UCSD-AML1 (cell line): ENCODE results near the gene GAS7.

Experiments
- DNase-seq: peaks from one replicate; lab custom pipeline; 2025; ENCODE audit not compliant: unreplicated experiment; lab: John Stamatoyannopoulos, UW

Gene GAS7

GRCh38 chr17:10053782-10054540 lies 144.4 kb downstream of the GAS7 start:
- DNase-seq: no peak

GRCh38 chr17:10052106-10052813 lies 146.1 kb downstream of the GAS7 start:
- no peak for DNase-seq

- no peak for DNase-seq
Measured at GRCh38 chr17:10051112-10051511, 147.3 kb downstream of the GAS7 start.

- DNase-seq: peak; percentile 61
Measured at GRCh38 chr17:10050597-10051101, 147.8 kb downstream of the GAS7 start.

- DNase-seq: no peak
Measured at GRCh38 chr17:10048629-10049350, 149.6 kb downstream of the GAS7 start.

GRCh38 chr17:10046786-10047785 lies 151.3 kb downstream of the GAS7 start:
- DNase-seq: no peak

- DNase-seq: no peak
Measured at GRCh38 chr17:10045871-10046658, 152.3 kb downstream of the GAS7 start.

- DNase-seq: no peak
Measured at GRCh38 chr17:10042589-10043244, 155.7 kb downstream of the GAS7 start.

GRCh38 chr17:10041916-10042588 lies 156.4 kb downstream of the GAS7 start:
- DNase-seq: no peak

GRCh38 chr17:10041287-10041612 lies 157.2 kb downstream of the GAS7 start:
- DNase-seq: no peak

- DNase-seq: no peak
Measured at GRCh38 chr17:10036511-10037061, 161.8 kb downstream of the GAS7 start.

GRCh38 chr17:10035885-10036284 lies 162.5 kb downstream of the GAS7 start:
- no peak for DNase-seq

GRCh38 chr17:10034719-10035475 lies 163.5 kb downstream of the GAS7 start:
- DNase-seq: no peak

- DNase-seq: no peak
Measured at GRCh38 chr17:10033959-10034358, 164.4 kb downstream of the GAS7 start.

- DNase-seq: no peak
Measured at GRCh38 chr17:10033449-10033848, 165.0 kb downstream of the GAS7 start.

GRCh38 chr17:10032118-10032852 lies 166.1 kb downstream of the GAS7 start:
- no peak for DNase-seq

GRCh38 chr17:10031606-10032005 lies 166.8 kb downstream of the GAS7 start:
- no peak for DNase-seq
